Right cardiac atrium (tissue), 5 donors: ENCODE data around the gene CACNA1S. TPM values are rescaled to one million over a fixed set of nuclear protein-coding genes. Genes with fewer than 3 reads are reported as not detected.

ENCODE experiments used
- ATAC-seq, 2 donors: fragments of 200-7000 bp; cut with Tn5 transposase; one replicate each; pipeline versions ENCODE4 v1.8.0 to v1.9.1; 2020; ENCODE audit warnings: moderate library complexity in 2 of 2, mild to moderate bottlenecking in 1 of 2
- DNase-seq, 3 donors: peaks; one replicate each; pipeline ENCODE4 v3.0.0-alpha.2; 2020
- H3K27ac ChIP-seq: one replicate; pipeline ENCODE4 v1.5.1; 2013; ENCODE audit warnings: mild to moderate bottlenecking, low read length, control low read depth, moderate library complexity
- H3K27me3 ChIP-seq: one replicate; pipeline ENCODE4 v1.6.1; 2013; ENCODE audit not compliant: control insufficient read depth, insufficient read depth
- H3K4me1 ChIP-seq: one replicate; pipeline ENCODE4 v1.6.1; 2013; ENCODE audit warnings: low read length; ENCODE audit not compliant: control insufficient read depth, insufficient read depth
- H3K4me3 ChIP-seq: one replicate; pipeline ENCODE4 v1.5.1; 2013; ENCODE audit warnings: low read length, control low read depth
- H3K9me3 ChIP-seq: one replicate; pipeline ENCODE4 v1.6.1; 2013; ENCODE audit warnings: low read length; ENCODE audit not compliant: control insufficient read depth
- WGBS: extraction: QIAGEN DNeasy Blood & Tissue Kit; methylation state at CpG from one replicate; pipeline ENCODE4 v1.1.7; 2013; 5-methylcytosine and 5-hydroxymethylcytosine counted together
- intact Hi-C, 4 donors: fragments of 100-400 bp; cut with DNase I; formaldehyde crosslinking; loops; one replicate each; pipeline versions ENCODE4 v1.11.0 to v1.14.0; 2022 to 2023
- polyA plus RNA-seq: library from polyadenylated mRNA; stranded (reverse); fragments of 200-250 nt; gene quantifications from one replicate; pipeline ENCODE4 v1.2.3, GENCODE V29; 2013
- total RNA-seq, 4 donors: library from RNA; stranded (reverse); fragmentation: NEBNext Ultra II Directional; extraction: Animal tissue kit (Norgen Biotek cat#: 25700); gene quantifications; one replicate each; pipeline ENCODE4 v1.2.1, GENCODE V29; 2021
- donor health status: healthy with polysubstance abuse.
- donor health status: DM: no; HTN: yes; CAD: no.
- donor health status: DM: no; HTN: no; CAD: no.
- donor health status: DM: no; HTN: yes; CAD: no; lungs with severe emphysema.
- donor health status: DM: yes; HTN: yes; CAD: no.

CACNA1S gene
- total and polyA plus RNA-seq, 5 donors, result 0.06 to 0.09 TPM; not detected in 3

DNA sequence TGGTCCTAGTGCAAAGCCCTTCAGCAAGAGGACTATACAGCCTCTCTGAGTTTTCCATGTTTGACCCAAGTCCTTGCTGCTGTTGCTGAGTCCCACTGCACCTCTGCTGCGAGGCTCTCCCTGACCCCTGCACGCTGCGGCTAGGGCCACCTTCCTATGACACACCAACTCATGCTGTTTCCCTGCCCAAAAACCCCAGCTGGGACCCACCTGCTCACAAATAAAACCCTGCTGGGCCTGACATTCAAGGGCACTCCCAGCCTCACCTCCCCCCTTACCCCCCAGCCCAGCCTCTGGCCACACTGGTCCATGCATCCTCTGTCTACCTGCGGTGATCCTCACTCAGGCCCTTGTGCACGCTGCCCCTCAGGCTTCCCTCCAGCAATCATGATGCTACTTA lies 27.1 kb upstream of the CACNA1S start:
- WGBS, result 96% methylated on average over 5 of the region's 5 CpGs
- intact Hi-C loops, result no loop called here
- no peak for ATAC-seq
- Histone ChIP-seq H3K4me3 (no peak overlapping the region), H3K9me3 (no peaks in the 10 kb centered on the region), H3K27ac (no peak overlapping the region), H3K4me1 (peaks cover 2% of the 10 kb centered on the region), H3K27me3 (no peaks in the 10 kb centered on the region)
- DNase-seq, result peak in 1 of 3 donors; percentile 9

- 70% methylated on average over 6 of the region's 6 CpGs for WGBS
- ATAC-seq (no peak), DNase-seq (peak in 1 of 3 donors; percentile 59)
- H3K4me1 ChIP-seq, result peaks cover 2% of the 10 kb centered on the region
- H3K27ac ChIP-seq, result no peak overlapping the region
- no peaks in the 10 kb centered on the region for H3K9me3 ChIP-seq
- H3K4me3 ChIP-seq, result no peak overlapping the region
- no peaks in the 10 kb centered on the region for H3K27me3 ChIP-seq
- intact Hi-C loops, result no loop called here
These were observed 26.1 kb upstream of the CACNA1S start for GRCh38 chr1:201138311-201138840.

- Histone ChIP-seq H3K27me3 (no peaks in the 10 kb centered on the region), H3K4me1 (peaks cover 2% of the 10 kb centered on the region), H3K4me3 (no peak overlapping the region), H3K27ac (peak overlapping the region; percentile 20), H3K9me3 (no peaks in the 10 kb centered on the region)
- 62% methylated on average over 6 of the region's 6 CpGs for WGBS
- ATAC-seq (peak; percentile 81 to 84), DNase-seq (peak; percentile 87 to 95 (median 90))
- intact Hi-C loops, result no loop called here
These were observed 25.5 kb upstream of the CACNA1S start for GRCh38 chr1:201137579-201138310.

GRCh38 chr1:201137024-201137392 lies 24.8 kb upstream of the CACNA1S start:
- Histone ChIP-seq H3K4me3 (no peak overlapping the region), H3K27ac (no peak overlapping the region), H3K4me1 (peaks cover 2% of the 10 kb centered on the region), H3K27me3 (no peaks in the 10 kb centered on the region), H3K9me3 (no peaks in the 10 kb centered on the region)
- ATAC-seq (no peak), DNase-seq (peak in 1 of 3 donors; percentile 20)
- WGBS, result 95% methylated on average over 7 of the region's 7 CpGs
- intact Hi-C loops, result no loop called here

DNA sequence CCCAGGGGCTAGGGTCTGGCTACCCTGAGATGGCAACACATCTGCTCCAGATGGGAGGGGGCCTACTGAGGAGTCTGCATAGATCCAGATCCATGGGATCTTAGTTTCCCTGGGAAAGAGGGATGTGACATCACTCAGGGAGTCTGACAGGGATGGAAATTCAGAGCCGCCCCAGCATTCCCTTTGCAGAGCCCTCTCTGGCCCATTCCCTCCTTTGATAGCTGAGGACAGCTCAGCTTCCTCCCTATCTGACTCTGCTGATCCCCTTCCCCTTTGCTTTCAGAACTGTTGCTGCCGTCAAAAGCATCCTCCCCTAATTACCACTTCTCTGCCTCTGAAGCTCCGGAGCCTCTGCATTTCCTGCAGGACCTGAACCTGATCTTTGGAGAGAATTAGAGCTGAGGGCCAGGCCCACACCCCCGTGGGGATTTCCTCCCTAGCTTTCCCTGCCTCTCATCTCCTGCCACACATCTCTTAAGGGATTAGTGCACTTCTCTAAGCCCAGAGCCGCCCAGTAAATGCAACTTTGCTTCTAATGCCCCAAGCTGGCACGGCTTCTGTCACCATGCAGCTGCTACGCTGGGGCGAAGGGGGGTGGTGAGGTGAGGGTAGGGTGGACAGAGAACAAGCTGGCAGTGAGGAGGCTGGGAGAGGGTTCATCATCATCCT lies 24.3 kb upstream of the CACNA1S start:
- no peak for ATAC-seq
- WGBS, result 82% methylated on average over 8 of the region's 8 CpGs
- intact Hi-C loops, result no loop called here
- no peaks in the 10 kb centered on the region for H3K27me3 ChIP-seq
- no peak overlapping the region for H3K27ac ChIP-seq
- H3K4me3 ChIP-seq, result no peak overlapping the region
- no peaks in the 10 kb centered on the region for H3K4me1 ChIP-seq
- H3K9me3 ChIP-seq, result no peaks in the 10 kb centered on the region
- DNase-seq, result peak in 1 of 3 donors; percentile 29

GRCh38 chr1:201134405-201134804 lies 22.2 kb upstream of the CACNA1S start:
- ATAC-seq, result no peak
- no peaks in the 10 kb centered on the region for H3K4me1 ChIP-seq
- peak in 1 of 3 donors; percentile 10 for DNase-seq
- no peak overlapping the region for H3K4me3 ChIP-seq
- H3K9me3 ChIP-seq, result no peaks in the 10 kb centered on the region
- intact Hi-C loops, result no loop called here
- no peak overlapping the region for H3K27ac ChIP-seq
- 90% methylated on average over 6 of the region's 6 CpGs for WGBS
- H3K27me3 ChIP-seq, result no peaks in the 10 kb centered on the region

DNA sequence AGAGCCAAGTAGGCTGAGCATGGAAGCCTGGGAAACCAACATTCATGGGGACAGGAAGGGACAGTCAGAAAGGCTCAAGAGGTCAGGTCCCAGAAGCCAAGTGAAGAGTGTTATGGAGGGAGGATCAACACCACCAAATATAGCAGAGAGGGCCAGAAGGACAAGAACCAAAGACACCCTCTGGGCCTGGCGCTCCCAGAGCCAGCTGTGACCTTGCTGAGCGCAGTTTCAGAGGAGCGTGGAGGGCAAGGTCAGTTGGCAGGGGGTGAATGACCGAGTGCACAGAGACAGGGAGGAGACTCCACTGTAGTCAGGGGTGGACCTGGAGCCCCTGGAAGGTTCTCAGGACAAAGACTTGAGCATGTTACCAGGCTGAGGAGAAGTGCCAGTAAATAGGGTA lies 19.2 kb upstream of the CACNA1S start:
- no peak overlapping the region for H3K27ac ChIP-seq
- ATAC-seq (no peak), DNase-seq (peak in 1 of 3 donors; percentile 41)
- no peaks in the 10 kb centered on the region for H3K9me3 ChIP-seq
- 66% methylated on average over 4 of the region's 4 CpGs for WGBS
- no peaks in the 10 kb centered on the region for H3K27me3 ChIP-seq
- H3K4me1 ChIP-seq, result no peaks in the 10 kb centered on the region
- intact Hi-C loops, result no loop called here
- no peak overlapping the region for H3K4me3 ChIP-seq

DNA sequence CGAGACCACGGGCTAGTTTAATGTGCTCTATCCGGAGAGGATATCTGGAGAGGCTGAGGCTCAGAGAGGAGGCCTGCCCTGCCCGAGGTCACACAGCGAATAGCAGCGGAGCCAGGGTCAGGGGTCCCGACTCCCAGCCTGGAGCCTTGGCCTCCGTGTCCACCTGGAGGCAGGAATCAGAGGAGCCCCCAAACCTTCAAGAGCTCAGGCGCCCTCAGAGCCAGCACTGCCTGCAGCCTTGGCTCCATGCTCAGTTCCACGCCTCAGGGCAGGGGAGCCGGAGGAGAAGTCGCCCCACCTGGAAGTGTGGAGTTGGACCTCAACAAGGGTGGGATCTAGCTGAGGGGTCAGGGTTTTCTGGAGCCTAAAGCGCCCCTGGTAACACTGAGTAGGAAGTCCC lies 16.7 kb upstream of the CACNA1S start:
- H3K4me3 ChIP-seq, result no peak overlapping the region
- intact Hi-C loops, result no loop called here
- peak in 1 of 3 donors; percentile 19 for DNase-seq
- 95% methylated on average over 13 of the region's 13 CpGs for WGBS
- H3K27ac ChIP-seq, result no peak overlapping the region
- H3K9me3 ChIP-seq, result no peaks in the 10 kb centered on the region
- ATAC-seq, result no peak
- no peaks in the 10 kb centered on the region for H3K27me3 ChIP-seq
- H3K4me1 ChIP-seq, result no peaks in the 10 kb centered on the region

GRCh38 chr1:201128476-201128875 lies 16.2 kb upstream of the CACNA1S start:
- Histone ChIP-seq H3K4me1 (no peaks in the 10 kb centered on the region), H3K27ac (no peak overlapping the region), H3K27me3 (no peaks in the 10 kb centered on the region), H3K9me3 (no peaks in the 10 kb centered on the region), H3K4me3 (no peak overlapping the region)
- no peak for DNase-seq
- intact Hi-C loops, result no loop called here
- no peak for ATAC-seq
- 95% methylated on average over 9 of the region's 9 CpGs for WGBS

GRCh38 chr1:201127755-201128455 lies 15.7 kb upstream of the CACNA1S start:
- 83% methylated on average over 17 of the region's 17 CpGs for whole genome bisulfite sequencing
- Histone ChIP-seq H3K4me3 (no peak overlapping the region), H3K9me3 (no peaks in the 10 kb centered on the region), H3K27me3 (no peaks in the 10 kb centered on the region), H3K27ac (no peak overlapping the region), H3K4me1 (no peaks in the 10 kb centered on the region)
- intact Hi-C loops, result no loop called here
- ATAC-seq, result no peak
- DNase-seq, result peak in 1 of 3 donors; percentile 15
